ENCODE measurements around the gene LEF1.

DNA sequence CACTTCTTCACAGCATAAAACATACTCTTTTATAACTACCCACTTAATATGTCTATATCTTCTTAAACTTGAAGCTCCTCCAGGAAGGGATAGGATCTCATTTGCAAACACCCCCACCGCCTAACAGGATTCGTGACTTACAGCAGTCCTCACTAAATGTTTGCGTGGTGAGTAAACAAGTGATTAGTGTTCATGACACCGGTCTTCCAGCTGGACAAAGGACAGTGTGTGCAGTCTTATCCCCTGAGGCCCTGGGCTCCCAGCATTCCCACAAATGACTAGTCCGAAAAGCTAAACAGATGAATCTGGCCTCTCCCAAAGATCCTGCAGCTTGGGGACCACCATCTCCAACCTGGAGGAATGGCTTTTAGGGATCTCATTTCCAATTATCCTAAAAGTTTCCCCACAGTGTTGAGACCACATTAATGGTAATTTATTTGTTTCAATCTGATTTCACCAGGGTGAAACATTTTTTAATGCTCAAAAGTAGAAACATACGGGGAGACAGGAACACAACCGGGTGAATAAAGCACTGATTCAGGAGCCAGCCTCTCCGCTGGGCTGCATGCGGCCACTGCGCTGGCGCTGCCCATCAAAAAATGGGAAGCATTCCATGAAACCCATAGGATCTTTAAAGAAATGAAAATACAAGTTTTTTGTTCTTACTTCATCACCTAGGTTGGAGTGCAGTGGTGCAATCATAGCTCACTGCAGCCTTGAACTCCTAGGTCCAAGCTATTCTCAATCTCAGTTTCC, 109.9 kb downstream of the LEF1 start:
- TF ChIP-seq, protein P1, sequence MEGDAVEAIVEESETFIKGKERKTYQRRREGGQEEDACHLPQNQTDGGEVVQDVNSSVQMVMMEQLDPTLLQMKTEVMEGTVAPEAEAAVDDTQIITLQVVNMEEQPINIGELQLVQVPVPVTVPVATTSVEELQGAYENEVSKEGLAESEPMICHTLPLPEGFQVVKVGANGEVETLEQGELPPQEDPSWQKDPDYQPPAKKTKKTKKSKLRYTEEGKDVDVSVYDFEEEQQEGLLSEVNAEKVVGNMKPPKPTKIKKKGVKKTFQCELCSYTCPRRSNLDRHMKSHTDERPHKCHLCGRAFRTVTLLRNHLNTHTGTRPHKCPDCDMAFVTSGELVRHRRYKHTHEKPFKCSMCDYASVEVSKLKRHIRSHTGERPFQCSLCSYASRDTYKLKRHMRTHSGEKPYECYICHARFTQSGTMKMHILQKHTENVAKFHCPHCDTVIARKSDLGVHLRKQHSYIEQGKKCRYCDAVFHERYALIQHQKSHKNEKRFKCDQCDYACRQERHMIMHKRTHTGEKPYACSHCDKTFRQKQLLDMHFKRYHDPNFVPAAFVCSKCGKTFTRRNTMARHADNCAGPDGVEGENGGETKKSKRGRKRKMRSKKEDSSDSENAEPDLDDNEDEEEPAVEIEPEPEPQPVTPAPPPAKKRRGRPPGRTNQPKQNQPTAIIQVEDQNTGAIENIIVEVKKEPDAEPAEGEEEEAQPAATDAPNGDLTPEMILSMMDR (IDR thresholded peaks at IDR 0.05; ENCODE audit: insufficient read depth, low read depth, low read length) = no peak
- TF ChIP-seq EZH2 (IDR thresholded peaks at IDR 0.05; ENCODE audit: insufficient read depth, low read length) = no peak
